IPS-18c (cell line): Measurements from ENCODE around the gene XYLT1.

ENCODE experiments used
- H3K4me3 ChIP-seq: 2 replicates; pipeline ENCODE4 v1.7.0; 2013; ENCODE audit warnings: low read depth, mild to moderate bottlenecking, low read length, moderate library complexity; ENCODE audit not compliant: insufficient read depth
- H3K9me3 ChIP-seq: one replicate; pipeline ENCODE4 v1.6.1; 2013; ENCODE audit warnings: mild to moderate bottlenecking, low read length, moderate library complexity; ENCODE audit not compliant: control insufficient read depth, insufficient read depth

Gene XYLT1

DNA sequence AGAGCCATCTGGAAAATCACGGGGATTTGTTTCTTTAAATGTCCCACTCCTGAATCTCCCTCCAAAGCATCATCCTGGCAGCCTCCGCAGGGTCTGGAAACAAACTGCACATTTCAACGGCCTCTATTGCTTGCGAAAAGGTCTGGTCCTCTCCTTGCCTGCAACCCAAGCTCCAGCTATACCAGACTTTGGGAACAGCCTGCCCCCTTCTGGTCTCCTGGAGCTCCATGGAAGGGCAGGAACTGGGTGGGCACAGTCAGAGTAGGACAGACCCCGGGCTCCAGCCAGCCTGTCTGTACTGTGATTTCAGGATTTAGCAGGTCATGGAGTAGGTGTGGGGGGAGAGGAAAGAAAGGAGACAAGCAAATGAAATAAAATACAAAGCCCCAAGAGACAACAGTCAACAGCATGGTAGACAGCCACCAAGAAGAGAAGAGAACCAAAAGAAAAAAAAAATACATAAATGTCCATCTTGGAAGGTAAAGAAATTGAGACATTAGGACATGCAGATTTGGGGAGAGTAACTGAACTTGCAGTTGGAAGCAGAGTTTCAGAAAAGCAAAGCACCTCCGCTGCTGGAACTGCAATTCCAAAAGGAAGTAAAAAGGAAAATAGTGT, 2.7 kb downstream of the XYLT1 start:
- peaks cover 2% of the 10 kb centered on the region for H3K9me3 ChIP-seq
- H3K4me3 ChIP-seq = peak overlapping the region; percentile 75; the same call in 1 of the 2 replicates

DNA sequence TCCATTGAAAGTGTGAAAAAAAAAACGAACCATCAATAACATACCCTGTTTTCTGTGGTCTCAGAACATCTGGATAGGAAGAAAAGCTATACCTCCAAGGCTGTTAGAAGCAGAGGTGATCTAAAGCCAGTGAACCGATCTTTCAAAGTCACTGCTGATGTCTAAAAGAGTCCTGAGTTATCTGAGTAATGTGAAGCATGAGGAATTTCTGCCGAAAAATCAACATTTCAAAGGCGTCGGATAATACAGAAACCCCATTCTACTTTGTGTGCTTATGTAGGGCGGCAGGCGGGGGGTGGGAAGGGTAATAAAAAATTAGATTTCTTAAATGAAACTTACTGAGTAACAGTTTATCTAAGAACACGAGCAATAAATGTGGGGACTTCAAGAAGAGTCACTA, 3.9 kb downstream of the XYLT1 start:
- Histone ChIP-seq H3K9me3 (peaks cover 2% of the 10 kb centered on the region), H3K4me3 (no peak overlapping the region)

DNA sequence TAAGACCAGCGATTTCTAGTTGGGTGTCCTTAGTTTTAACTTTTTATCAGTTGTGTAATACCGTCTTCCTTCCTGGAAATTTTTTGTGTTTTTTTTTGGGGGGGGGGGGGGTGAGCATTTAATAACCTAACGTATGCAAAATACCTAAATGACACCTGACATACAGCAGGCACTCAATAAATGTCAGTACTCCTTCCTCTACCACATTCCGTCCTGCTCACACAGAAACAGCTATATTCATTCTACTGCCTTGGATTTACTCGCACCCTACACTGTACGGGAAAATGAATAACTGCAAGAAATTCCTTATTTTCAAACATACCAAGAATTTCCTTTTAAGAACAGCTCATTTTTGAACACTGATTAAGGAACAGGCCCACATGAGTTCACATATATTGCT, 5.3 kb downstream of the XYLT1 start:
- peaks cover 2% of the 10 kb centered on the region for H3K9me3 ChIP-seq
- no peak overlapping the region for H3K4me3 ChIP-seq

DNA sequence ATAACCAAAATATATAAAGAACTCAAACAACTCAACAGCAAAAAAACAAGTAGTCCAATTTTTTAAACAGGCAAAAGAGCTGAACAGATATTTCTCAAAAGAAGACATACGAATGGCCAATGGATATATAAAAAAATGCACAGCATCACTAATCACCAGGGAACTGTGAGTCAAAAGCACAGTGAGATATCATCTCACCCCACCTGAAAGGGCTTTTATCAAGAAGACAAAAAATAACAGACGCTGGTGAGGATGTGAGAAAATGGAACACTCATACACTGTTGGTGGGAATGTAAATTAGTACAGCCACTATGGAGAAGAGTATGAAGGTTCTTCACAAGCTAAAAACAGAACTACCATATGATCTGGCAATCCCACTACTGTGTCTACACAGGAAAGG, 7.4 kb downstream of the XYLT1 start:
- H3K4me3 ChIP-seq = no peak overlapping the region

DNA sequence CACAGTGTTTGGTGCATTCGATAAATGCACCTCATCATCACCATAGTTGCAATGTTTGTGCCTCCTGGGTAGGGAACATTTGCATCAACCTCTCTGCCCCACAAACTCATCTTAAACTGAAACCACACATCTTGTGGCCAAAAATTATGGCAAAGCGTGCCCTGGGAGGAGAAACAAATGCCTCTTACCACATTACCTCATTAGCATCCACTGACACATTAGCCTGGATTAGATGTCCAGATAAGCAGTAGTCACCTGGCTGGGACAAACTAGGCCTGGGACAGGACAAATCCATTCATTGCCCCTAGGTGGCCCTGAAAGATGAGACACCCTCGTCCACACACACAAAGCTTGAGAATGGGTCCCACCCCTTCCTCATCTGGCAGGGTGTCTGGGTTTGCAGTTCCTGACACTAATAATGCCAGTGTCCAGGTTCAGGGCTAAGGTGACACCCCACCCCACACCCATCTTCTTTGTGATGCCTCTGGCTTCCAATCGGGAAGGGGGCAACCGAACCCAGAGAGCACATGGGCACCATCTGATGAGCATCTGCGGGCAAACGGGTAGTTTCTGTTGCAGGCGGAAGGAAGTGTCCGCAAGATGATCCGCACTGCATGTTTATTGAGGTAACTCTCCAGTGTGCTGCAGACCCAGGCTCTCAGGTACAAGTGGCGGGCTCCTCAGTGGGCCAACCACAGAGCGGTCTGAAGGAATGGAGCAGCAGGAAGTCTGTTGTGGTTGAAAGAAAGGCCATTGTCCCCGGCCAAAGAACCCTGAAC, 8.6 kb downstream of the XYLT1 start:
- Histone ChIP-seq H3K4me3 (no peak overlapping the region; the same call in 1 of the 2 replicates), H3K9me3 (no peaks in the 10 kb centered on the region)

More for the DNA sequence above, 7.4 kb downstream of the XYLT1 start:
- no peaks in the 10 kb centered on the region for H3K9me3 ChIP-seq

DNA sequence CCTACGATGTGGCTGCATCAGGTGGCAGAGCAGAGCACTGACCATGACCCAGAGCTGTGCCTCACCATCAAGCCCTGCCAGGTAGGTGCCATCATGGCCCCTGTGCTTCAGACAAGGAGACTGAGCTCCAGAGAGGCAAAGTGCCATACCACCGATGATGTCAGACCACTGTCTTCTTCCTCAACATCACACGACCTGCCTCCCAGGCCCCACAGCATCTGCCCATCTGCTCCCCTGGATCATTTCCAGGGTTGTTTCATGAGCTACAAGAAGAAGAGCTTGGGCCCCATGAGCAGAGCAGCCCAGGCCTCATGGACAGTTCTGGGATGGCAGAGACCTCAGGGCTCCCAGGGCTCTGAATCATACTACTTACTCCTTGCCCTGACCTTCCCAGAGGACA, 9.9 kb downstream of the XYLT1 start:
- H3K9me3 ChIP-seq = no peaks in the 10 kb centered on the region
- H3K4me3 ChIP-seq = no peak overlapping the region

DNA sequence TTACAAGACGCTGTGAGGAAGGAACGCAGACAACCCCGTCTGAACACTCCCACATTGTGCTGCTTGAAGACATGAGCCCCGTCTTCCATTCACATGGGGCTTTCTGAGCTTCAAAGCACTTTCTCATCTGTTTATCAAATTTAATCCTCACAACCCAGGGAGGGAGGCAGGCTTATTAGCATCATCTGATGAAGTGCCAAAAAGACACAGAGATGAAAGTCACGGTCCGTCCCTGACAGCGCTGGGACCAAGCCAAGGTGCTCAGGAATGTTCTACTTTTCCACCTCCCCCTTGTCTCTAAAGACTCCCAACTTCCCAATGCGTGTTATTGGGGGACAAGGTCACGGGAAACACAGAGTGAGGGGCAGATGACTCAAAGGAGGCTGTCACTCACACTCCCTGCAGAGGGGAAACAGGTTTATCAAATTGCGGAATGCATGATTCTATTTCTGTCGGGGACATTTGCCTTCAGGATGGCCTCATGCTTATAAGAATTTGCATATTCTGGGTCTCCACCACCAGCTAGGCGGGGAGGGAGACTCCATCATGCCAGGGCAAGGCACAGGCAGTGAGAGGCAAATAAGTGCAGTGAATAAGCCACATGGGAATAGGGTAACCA, 10.7 kb downstream of the XYLT1 start:
- H3K4me3 ChIP-seq = no peak overlapping the region
- H3K9me3 ChIP-seq = no peaks in the 10 kb centered on the region

DNA sequence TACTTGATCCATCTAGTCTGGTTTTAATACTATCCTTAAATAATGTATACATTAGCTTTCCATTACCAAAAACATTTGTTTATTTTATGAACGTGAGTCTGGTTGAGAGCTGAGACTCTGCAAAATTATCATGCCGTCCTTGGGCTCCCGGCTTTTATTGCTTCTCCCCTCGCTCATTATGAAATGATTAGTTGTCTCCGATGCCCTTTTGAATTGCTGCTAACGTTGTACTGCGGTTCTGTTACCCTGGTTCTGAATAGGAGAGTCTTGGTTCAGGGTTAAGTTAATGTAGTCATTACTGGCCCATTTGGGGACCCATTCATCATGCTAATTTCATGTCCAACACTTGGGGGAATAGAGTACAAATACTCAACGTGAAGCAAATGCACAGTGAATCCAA, 12.8 kb downstream of the XYLT1 start:
- no peaks in the 10 kb centered on the region for H3K9me3 ChIP-seq
- H3K4me3 ChIP-seq = no peak overlapping the region

DNA sequence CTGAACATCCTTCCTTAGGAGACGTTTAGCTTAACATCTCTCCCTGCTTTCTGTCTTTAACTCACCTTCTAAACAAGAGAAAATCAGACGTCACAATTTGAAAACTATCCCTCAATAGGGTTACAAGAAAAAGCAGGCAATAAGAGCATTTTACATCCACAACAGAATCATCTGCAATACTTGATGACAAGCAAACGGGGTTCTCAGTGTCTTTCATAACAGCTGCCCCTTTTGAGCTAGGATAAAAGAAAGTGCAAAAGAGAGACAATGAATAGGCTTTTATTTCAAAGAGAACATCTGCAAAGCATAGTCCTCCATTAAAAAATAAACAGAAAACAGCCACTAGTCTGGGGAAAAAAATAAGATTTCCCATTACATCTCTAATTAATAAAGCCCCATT, 13.2 kb downstream of the XYLT1 start:
- no peaks in the 10 kb centered on the region for H3K9me3 ChIP-seq
- H3K4me3 ChIP-seq = no peak overlapping the region

DNA sequence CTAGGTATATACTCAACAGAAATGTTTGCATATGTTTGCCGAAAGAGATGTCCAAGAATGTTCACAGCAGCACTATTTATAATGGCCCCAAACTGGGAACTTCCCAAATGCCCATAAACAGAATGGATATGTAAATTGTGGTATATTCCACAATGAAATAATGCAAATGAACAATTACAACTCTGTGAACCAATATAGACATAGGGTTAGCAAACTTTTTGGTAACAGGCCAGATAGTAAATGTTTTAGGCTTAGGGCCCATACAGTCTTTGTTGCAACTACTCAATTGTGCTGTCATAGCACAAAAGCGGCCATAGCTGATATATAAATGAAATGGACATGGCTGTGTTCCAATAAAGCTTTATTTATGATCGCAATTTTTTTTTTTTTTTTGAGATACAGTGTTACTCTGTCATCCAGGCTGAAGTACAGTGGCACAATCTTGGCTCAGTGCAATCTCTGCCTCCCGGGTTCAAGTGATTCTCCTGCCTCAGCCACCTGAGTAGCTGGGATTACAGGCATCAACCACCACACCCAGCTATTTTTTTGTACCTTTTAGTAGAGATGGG, 16.5 kb downstream of the XYLT1 start:
- H3K9me3 ChIP-seq = no peaks in the 10 kb centered on the region
- no peak overlapping the region for H3K4me3 ChIP-seq

DNA sequence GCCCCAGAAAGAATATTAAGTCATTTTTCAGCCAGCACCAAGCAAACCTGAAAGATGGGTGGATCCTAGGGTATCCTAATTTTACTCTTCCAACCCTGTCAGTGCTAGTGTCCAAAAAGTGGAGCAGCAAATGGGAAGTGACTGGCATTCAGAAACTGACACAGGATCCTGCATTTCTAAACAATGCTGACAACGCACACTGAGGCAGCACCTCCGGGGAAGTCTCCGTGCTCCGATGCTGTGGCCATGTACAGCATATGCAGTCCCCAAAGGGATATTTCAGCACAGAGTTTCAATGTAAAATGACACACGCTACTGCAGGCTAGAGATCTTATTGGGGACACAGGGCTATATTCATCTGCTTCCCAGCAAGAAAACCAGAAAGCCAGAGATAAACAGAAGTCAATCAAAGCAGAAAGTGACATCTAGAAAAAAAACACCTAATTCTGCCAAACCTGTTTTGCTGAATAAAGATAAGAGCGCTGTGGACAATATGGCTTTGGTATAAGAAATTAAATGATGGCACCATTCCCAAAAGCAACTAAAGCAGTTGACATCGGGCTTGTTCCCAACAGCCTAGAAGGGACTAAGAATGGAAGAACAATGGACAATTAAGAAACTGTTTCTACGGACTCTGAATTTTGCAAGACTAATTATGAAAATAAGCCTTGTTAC, 17.3 kb downstream of the XYLT1 start:
- H3K4me3 ChIP-seq = no peak overlapping the region
- no peaks in the 10 kb centered on the region for H3K9me3 ChIP-seq

DNA sequence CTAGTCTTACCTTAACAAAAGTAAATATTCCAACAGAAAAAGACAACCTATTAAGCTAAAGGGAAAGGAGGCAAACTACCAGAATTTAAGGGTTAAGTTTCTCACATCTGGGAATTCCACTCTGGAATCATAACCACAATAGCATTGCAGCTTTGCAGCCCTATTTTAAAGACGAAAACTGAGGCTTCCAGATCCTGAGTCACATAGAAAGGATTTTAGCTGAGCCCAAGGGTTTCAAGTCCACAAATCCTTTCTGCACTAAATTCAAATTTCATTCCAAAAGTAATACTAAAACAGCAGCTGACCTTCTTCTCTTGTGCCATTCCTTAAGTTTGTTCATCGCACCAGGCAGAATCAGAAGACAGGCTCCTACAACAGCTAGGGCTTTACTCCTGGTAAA, 17.8 kb downstream of the XYLT1 start:
- no peak overlapping the region for H3K4me3 ChIP-seq
- H3K9me3 ChIP-seq = no peaks in the 10 kb centered on the region

DNA sequence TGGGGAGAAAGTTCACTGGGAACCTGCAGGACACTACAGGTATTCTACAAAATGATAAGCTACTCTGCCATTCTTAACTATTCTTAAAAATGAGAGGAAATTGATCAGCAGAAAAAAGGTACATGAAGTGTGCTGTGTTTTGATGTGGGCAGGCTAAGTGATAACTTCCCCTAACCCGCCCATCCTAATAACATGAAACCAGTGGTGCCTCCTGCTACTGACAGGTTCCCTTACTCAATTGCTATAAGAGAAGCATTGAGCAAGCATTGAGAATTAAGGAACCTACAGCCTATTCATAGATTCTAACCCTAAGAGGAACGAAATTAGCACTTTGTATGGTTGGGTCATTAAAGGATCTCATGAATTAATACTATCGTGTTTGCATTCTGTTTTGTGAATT, 18.9 kb downstream of the XYLT1 start:
- Histone ChIP-seq H3K4me3 (no peak overlapping the region), H3K9me3 (no peaks in the 10 kb centered on the region)

DNA sequence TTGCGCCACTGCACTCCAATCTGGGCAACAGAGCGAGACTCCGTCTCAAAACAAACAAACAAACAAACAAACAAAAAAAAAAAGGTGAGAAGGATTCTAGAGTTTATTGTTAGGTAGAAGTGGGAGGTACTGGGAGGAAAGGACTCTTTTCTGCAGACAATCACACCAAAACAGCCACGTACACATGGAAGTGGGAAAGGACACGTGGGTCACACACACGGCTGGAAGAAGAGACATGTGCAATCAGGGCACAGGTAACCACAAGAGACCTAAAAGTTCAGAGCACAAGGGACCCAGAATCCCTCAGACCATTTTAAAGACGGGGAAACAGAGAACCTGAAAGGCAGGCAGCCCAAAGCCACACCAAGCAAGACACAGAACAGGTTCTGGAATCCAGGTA, 20.5 kb downstream of the XYLT1 start:
- H3K9me3 ChIP-seq = no peaks in the 10 kb centered on the region
- H3K4me3 ChIP-seq = no peak overlapping the region

DNA sequence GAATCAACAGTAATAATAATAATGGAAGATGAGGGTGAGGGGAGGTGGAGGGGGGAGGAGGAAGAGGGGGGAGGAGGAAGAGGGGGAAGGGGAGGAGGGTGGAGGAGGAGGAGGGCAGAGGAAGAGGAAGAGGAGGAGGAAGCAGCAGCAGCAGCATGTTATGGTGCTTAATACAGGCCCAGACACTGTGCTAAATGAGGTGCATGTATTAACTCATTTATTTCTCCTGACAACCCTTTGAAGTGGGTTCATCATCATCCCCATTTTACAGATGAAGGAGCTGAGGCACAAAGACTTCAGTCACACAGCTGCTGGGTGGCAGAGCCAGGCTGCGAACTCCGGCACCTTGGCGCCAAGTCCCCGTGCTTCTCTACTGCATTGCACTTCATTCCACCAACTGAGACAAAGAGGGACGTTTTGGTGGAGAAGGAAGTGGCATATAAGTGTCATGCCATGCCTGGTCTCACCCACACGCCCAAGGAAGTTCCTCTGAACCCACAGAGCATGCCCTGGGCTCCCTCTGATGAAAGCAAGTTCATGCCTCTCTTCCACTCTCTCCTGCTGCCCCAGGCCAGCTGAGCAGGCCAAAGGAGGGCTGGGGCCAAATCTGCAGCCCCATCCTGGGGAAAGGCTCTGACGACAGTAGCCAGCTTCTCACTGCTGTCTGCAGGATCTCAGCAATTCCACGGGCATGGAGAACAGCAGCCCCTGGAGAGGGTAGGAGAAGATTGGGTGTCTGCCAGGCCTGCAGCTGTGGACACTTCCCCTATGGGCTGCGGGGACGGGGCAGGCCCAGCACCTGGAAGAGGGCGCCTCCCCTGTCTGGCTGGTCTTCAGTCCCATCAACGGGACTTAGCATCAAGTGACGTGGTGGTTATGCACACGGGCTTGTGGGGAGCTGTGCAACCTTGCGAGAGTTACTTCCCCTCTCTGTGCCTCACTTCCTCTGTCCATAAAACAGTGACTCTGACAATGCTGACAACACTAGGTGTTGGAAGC, 21.8 kb downstream of the XYLT1 start:
- H3K4me3 ChIP-seq = no peak overlapping the region
- H3K9me3 ChIP-seq = no peaks in the 10 kb centered on the region

DNA sequence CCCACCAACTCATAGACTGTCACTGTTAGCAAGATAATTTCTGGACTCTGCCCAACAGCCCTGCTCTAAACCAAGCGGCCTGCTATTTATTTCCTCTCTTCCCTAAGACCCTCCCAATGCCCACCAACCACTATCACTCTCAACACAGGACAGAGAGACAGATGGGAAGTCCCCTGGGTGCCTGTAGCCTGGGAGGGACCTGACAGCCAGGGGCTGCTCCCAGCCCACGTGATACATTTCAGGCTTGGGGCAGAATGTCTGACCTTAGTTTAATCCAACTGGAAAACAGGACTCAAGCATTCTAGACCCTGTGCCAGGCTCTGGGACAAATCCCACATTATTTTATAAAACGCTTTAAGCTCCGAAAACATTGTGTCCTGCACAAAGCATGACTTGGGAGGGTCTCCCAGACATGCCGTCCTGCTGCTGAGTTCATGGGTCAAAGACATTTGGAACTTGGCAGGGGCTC, 23.6 kb downstream of the XYLT1 start:
- Histone ChIP-seq H3K4me3 (no peak overlapping the region), H3K9me3 (no peaks in the 10 kb centered on the region)
